Measurements from ENCODE around the gene SLC16A2. TPM values are rescaled to one million over a fixed set of nuclear protein-coding genes. Genes with fewer than 3 reads are reported as not detected.
"Not testable (repeated sequence)": the region's sequence is repeated elsewhere in the genome, so short reads cannot be mapped to it uniquely, and the experiment has no call there.

SLC16A2 gene
- total RNA-seq, 6 experiments from 2014 or later: 40.4 to 68.5 (median 48.1) TPM

DNA sequence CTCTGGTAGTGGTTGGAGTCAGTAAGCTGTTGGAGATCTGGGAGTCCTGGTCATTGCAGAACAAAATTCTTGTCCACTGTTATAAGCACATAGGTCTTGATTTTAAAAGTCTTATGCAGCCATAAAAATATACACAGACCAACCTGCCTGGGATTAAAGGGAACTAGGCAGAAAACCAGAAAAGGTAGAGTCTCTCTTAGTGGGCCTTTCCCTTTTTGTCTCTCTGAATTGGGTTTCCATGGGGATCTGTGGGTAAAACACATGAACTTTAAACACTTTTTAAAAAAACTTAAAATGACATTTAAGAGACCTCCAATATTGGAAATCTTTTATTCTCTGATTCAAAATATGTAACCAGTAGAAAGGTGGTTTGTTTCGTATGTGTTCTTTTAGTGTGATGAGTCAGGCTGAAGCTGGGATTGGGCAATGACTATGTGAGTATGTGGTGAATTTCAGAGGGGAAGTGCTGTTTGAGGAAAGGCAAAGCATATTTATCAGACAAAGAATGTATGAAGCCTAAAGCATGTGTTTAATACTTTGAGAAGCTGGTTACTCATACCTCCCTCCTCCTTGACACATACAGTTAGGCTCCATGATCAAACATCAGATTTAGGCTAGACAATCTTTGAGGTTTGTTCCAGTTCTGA is 29.6 kb downstream of the SLC16A2 start:
- H3K36me3 Mint-ChIP-seq (ENCODE audit: low read depth): no peaks in the 10 kb centered on the region
- no peaks in the 10 kb centered on the region for H3K9me3 Mint-ChIP-seq
- peaks cover under 1% of the 10 kb centered on the region; the same call in 1 of the 2 replicates for H3K27me3 Mint-ChIP-seq (ENCODE audit: insufficient read depth)
- H3K27ac Mint-ChIP-seq: peak overlapping the region; percentile 92
- H3K4me3 Mint-ChIP-seq: peak overlapping the region; percentile 60
- peaks cover 47% of the 10 kb centered on the region for H3K4me1 Mint-ChIP-seq (ENCODE audit: low read depth)
- TF ChIP-seq, protein P1, sequence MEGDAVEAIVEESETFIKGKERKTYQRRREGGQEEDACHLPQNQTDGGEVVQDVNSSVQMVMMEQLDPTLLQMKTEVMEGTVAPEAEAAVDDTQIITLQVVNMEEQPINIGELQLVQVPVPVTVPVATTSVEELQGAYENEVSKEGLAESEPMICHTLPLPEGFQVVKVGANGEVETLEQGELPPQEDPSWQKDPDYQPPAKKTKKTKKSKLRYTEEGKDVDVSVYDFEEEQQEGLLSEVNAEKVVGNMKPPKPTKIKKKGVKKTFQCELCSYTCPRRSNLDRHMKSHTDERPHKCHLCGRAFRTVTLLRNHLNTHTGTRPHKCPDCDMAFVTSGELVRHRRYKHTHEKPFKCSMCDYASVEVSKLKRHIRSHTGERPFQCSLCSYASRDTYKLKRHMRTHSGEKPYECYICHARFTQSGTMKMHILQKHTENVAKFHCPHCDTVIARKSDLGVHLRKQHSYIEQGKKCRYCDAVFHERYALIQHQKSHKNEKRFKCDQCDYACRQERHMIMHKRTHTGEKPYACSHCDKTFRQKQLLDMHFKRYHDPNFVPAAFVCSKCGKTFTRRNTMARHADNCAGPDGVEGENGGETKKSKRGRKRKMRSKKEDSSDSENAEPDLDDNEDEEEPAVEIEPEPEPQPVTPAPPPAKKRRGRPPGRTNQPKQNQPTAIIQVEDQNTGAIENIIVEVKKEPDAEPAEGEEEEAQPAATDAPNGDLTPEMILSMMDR (IDR thresholded peaks at IDR 0.05): no peak
- peak; percentile 92 for DNase-seq

GRCh38 chrX:74451450-74452198 is 30.3 kb downstream of the SLC16A2 start:
- no peaks in the 10 kb centered on the region for H3K36me3 Mint-ChIP-seq (ENCODE audit: low read depth)
- H3K27ac Mint-ChIP-seq: peak overlapping the region; percentile 92
- TF ChIP-seq, protein P1 (IDR thresholded peaks at IDR 0.05): no peak
- no peaks in the 10 kb centered on the region for H3K9me3 Mint-ChIP-seq
- peaks cover 48% of the 10 kb centered on the region for H3K4me1 Mint-ChIP-seq (ENCODE audit: low read depth)
- H3K4me3 Mint-ChIP-seq: peak overlapping the region; percentile 60; the same call in 1 of the 2 replicates
- no peak for DNase-seq
- peaks cover 3% of the 10 kb centered on the region; the same call in 1 of the 2 replicates for H3K27me3 Mint-ChIP-seq (ENCODE audit: insufficient read depth)

DNA sequence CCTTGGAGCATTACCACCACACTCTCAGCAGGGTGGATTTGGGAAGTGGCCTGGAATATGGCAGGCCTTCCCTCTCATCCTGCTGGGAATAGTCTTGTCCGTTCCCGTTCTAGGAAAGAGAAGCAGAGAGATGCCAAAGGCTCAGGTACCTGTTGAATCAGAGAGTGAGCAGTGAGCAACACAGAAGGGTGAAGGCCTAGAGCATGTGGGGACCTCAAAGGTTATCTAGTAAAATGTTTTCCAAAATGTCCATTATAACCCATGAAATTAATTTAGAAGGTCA is 30.8 kb downstream of the SLC16A2 start:
- Mint-ChIP-seq H3K27me3 (ENCODE audit: insufficient read depth) (peaks cover 3% of the 10 kb centered on the region; the same call in 1 of the 2 replicates), H3K4me1 (ENCODE audit: low read depth) (peaks cover 48% of the 10 kb centered on the region), H3K4me3 (no peak overlapping the region), H3K9me3 (no peaks in the 10 kb centered on the region), H3K27ac (peak overlapping the region; percentile 92), H3K36me3 (ENCODE audit: low read depth) (no peaks in the 10 kb centered on the region)
- DNase-seq: no peak
- TF ChIP-seq, protein P1 (IDR thresholded peaks at IDR 0.05): no peak

- DNase-seq: no peak
- Mint-ChIP-seq H3K36me3 (ENCODE audit: low read depth) (no peaks in the 10 kb centered on the region), H3K4me3 (no peak overlapping the region), H3K27ac (no peak overlapping the region), H3K9me3 (no peaks in the 10 kb centered on the region), H3K4me1 (ENCODE audit: low read depth) (peaks cover 53% of the 10 kb centered on the region), H3K27me3 (ENCODE audit: insufficient read depth) (peaks cover 3% of the 10 kb centered on the region; the same call in 1 of the 2 replicates)
- TF ChIP-seq, protein P1 (IDR thresholded peaks at IDR 0.05): no peak
Measured at GRCh38 chrX:74453178-74453577, 31.9 kb downstream of the SLC16A2 start.

GRCh38 chrX:74454233-74454632 is 32.9 kb downstream of the SLC16A2 start:
- H3K9me3 Mint-ChIP-seq; H3K27ac Mint-ChIP-seq; DNase-seq; H3K36me3 Mint-ChIP-seq (ENCODE audit: low read depth); H3K4me3 Mint-ChIP-seq; H3K27me3 Mint-ChIP-seq (ENCODE audit: insufficient read depth): not testable (repeated sequence)
- H3K4me1 Mint-ChIP-seq (ENCODE audit: low read depth): peaks cover 54% of the 10 kb centered on the region

DNA sequence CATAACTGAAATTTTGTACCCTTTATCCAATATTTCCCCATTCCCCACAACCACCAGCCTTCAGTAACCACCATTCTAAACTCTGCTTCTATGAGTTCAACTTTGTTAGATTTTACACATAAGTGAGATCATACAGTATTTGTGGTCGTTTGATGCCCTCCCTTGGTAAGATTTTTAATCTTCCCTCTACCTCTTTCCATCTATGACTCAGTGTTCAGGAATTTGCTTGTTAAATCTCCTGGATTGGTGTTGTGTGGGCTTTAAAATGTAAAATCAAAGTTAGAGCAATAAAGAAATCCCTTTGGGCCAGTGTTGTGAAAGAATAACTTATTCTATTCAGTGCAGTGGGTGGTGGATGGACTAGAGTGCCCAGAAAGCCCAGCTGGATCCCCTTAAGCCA is 37.4 kb downstream of the SLC16A2 start:
- Mint-ChIP-seq H3K9me3 (no peaks in the 10 kb centered on the region), H3K36me3 (ENCODE audit: low read depth) (no peaks in the 10 kb centered on the region), H3K4me3 (no peak overlapping the region), H3K27me3 (ENCODE audit: insufficient read depth) (peaks cover 7% of the 10 kb centered on the region), H3K4me1 (ENCODE audit: low read depth) (peaks cover 29% of the 10 kb centered on the region), H3K27ac (peak overlapping the region; percentile 22; the same call in 1 of the 2 replicates)
- TF ChIP-seq, protein P1 (IDR thresholded peaks at IDR 0.05): 0 out of 2 replicates have a peak, but pooled peaks have one; percentile 18
- DNase-seq: peak; percentile 72
